ENCODE results near the gene HTATIP2. TPM values are rescaled to one million over a fixed set of nuclear protein-coding genes. Genes with fewer than 3 reads are reported as not detected.
"Not testable (repeated sequence)": the region's sequence is repeated elsewhere in the genome, so short reads cannot be mapped to it uniquely, and the experiment has no call there.

HTATIP2 gene
- total RNA-seq, 4 donors from 2014 or later = 61.6 to 87.2 (median 75.8) TPM

DNA sequence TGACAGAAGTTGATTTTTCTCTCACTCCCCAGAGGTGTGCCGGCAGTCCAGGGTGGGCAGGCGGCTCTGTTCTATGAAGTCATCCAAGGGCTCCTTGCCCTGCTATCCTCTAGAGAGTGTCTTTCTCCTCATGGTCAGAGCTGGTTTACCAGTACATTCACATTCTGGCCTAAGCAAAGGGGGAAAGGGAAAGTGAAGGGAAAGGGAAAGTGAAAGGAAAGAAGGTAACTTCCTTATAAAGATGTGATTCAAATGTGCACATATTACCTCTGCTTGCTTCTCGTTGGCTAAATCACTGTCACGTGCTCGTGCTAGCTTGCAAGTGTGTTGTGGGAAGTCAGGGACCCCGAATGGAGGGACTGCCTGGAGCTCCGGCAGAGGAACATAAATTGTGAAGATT is 2.9 kb upstream of the HTATIP2 start:
- peaks cover 12% of the 10 kb centered on the region in 2 donors for H3K4me1 ChIP-seq
- H3K36me3 ChIP-seq = no peaks in the 10 kb centered on the region
- in situ Hi-C loops (cut with MboI; ENCODE audit: low sequenced_read_pairs in 4 of 4) = loop anchor here in 1 of 4 donors (25.0 kb wide), 1 partner anchor 423 kb away; no protein-coding TSS in a partner anchor
- DNase-seq (no peak), ATAC-seq (no peak)
- H3K27me3 ChIP-seq = no peaks in the 10 kb centered on the region
- TF ChIP-seq, protein P1, sequence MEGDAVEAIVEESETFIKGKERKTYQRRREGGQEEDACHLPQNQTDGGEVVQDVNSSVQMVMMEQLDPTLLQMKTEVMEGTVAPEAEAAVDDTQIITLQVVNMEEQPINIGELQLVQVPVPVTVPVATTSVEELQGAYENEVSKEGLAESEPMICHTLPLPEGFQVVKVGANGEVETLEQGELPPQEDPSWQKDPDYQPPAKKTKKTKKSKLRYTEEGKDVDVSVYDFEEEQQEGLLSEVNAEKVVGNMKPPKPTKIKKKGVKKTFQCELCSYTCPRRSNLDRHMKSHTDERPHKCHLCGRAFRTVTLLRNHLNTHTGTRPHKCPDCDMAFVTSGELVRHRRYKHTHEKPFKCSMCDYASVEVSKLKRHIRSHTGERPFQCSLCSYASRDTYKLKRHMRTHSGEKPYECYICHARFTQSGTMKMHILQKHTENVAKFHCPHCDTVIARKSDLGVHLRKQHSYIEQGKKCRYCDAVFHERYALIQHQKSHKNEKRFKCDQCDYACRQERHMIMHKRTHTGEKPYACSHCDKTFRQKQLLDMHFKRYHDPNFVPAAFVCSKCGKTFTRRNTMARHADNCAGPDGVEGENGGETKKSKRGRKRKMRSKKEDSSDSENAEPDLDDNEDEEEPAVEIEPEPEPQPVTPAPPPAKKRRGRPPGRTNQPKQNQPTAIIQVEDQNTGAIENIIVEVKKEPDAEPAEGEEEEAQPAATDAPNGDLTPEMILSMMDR (IDR thresholded peaks at IDR 0.05 in 4 of 5, conservative IDR thresholded peaks at IDR 0.05 in 1 of 5) = no peak
- no peak for TF ChIP-seq POLR2A (IDR thresholded peaks at IDR 0.05)
- H3K27ac ChIP-seq = no peak overlapping the region
- intact Hi-C loops (cut with DNase I; ENCODE audit: low total_unique reads) = no loop called here
- H3K9me3 ChIP-seq = no peaks in the 10 kb centered on the region
- H3K4me3 ChIP-seq = no peak overlapping the region

GRCh38 chr11:20362481-20362880 is 1.0 kb upstream of the HTATIP2 start:
- peaks cover 12 to 27% of the 10 kb centered on the region in 2 donors for H3K4me1 ChIP-seq
- no peak overlapping the region for H3K27ac ChIP-seq
- H3K4me3 ChIP-seq = no peak overlapping the region
- no peaks in the 10 kb centered on the region for H3K9me3 ChIP-seq
- TF ChIP-seq, protein P1 (IDR thresholded peaks at IDR 0.05 in 4 of 5, conservative IDR thresholded peaks at IDR 0.05 in 1 of 5) = no peak
- no peak for TF ChIP-seq POLR2A (IDR thresholded peaks at IDR 0.05)
- DNase-seq (no peak), ATAC-seq (no peak)
- H3K36me3 ChIP-seq = peaks cover 0 to 5% of the 10 kb centered on the region in 2 donors
- intact Hi-C loops (cut with DNase I; ENCODE audit: low total_unique reads) (no loop called here), in situ Hi-C loops (cut with MboI; ENCODE audit: low sequenced_read_pairs in 4 of 4) (loop anchor here in 1 of 4 donors (25.0 kb wide), 1 partner anchor 425 kb away; no protein-coding TSS in a partner anchor)
- no peaks in the 10 kb centered on the region for H3K27me3 ChIP-seq

GRCh38 chr11:20363149-20363499 is 390 bp upstream of the HTATIP2 start:
- Histone ChIP-seq H3K27ac (peak overlapping the region; percentile 75 to 97 (median 90)), H3K9me3 (no peaks in the 10 kb centered on the region), H3K27me3 (no peaks in the 10 kb centered on the region), H3K4me1 (peaks cover 12 to 29% of the 10 kb centered on the region in 2 donors), H3K4me3 (peak overlapping the region; percentile 73 to 98 (median 84)), H3K36me3 (peaks cover 0 to 12% of the 10 kb centered on the region in 2 donors)
- peak in 1 of 2 donors; percentile 3 for ATAC-seq
- no peak for DNase-seq
- intact Hi-C loops (cut with DNase I; ENCODE audit: low total_unique reads) (loop anchor here (1.0 kb wide), 1 partner anchor 24 kb away; the partner anchor contains the start of gene PRMT3), in situ Hi-C loops (cut with MboI; ENCODE audit: low sequenced_read_pairs in 4 of 4) (loop anchor here in 1 of 4 donors (25.0 kb wide), 1 partner anchor 426 kb away; no protein-coding TSS in a partner anchor)
- TF ChIP-seq POLR2A (IDR thresholded peaks at IDR 0.05) = no peak

- in situ Hi-C loops (cut with MboI; ENCODE audit: low sequenced_read_pairs in 4 of 4) (loop anchor here in 1 of 4 donors (25.0 kb wide), 1 partner anchor 427 kb away; no protein-coding TSS in a partner anchor), intact Hi-C loops (cut with DNase I; ENCODE audit: low total_unique reads) (no loop called here)
- DNase-seq (peak in 1 of 2 donors; percentile 26), ATAC-seq (peak; percentile 46 to 49)
- Histone ChIP-seq H3K9me3 (no peaks in the 10 kb centered on the region), H3K4me1 (peaks cover 12 to 36% of the 10 kb centered on the region in 2 donors), H3K4me3 (peak overlapping the region; percentile 73 to 98 (median 84)), H3K27ac (peak overlapping the region; percentile 75 to 97 (median 90)), H3K36me3 (peaks cover 0 to 17% of the 10 kb centered on the region in 2 donors), H3K27me3 (no peaks in the 10 kb centered on the region)
- no peak for TF ChIP-seq POLR2A (IDR thresholded peaks at IDR 0.05)
- TF ChIP-seq, protein P1 (IDR thresholded peaks at IDR 0.05 in 4 of 5, conservative IDR thresholded peaks at IDR 0.05 in 1 of 5) = no peak
These were observed 853 bp downstream of the HTATIP2 start for GRCh38 chr11:20364341-20364792.

DNA sequence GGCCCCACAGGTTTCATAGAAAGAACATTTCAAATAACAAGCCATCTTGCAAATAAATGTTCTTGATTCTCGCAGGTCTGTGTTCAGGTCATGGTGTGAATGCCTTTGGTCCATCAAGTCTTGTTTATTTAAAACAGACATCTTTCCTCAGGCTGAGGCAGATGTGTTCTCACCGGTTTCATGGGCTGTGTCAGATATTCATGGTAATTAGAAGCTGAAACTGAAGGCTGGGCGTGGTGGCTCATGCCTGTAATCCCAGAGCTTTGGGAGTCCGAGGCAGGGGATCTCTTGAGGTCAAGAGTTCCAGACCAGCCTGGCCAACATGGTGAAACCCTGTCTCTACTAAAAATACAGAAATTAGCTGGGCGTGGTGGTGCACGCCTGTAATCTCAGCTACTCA is 2.0 kb downstream of the HTATIP2 start:
- in situ Hi-C loops (cut with MboI; ENCODE audit: low sequenced_read_pairs in 4 of 4) = loop anchor here in 1 of 4 donors (25.0 kb wide), 1 partner anchor 428 kb away; no protein-coding TSS in a partner anchor
- H3K9me3 ChIP-seq; ATAC-seq; H3K27me3 ChIP-seq; DNase-seq; H3K27ac ChIP-seq; intact Hi-C loops (cut with DNase I; ENCODE audit: low total_unique reads): not testable (repeated sequence)
- H3K4me1 ChIP-seq = peaks cover 12 to 36% of the 10 kb centered on the region in 2 donors
- H3K36me3 ChIP-seq = peaks cover 0 to 17% of the 10 kb centered on the region in 2 donors
- peak overlapping the region in 1 of 4 donors; percentile 86 for H3K4me3 ChIP-seq

Measured in gastrocnemius medialis (tissue), 4 donors.